Stimulated activated CD4-positive, alpha-beta T cell treated with anti-CD3 and anti-CD28 coated beads, Interleukin-1b, Interleukin-23, amount 100 ng/mL, for 48 hours (primary cell): ENCODE measurements around the gene ATXN1.
"Not testable (repeated sequence)": the region's sequence is repeated elsewhere in the genome, so short reads cannot be mapped to it uniquely, and the experiment has no call there.

Experiments
- DNase-seq: peaks from one replicate; pipeline ENCODE4 v3.0.0-alpha.2; 2020

The ATXN1 gene

DNA sequence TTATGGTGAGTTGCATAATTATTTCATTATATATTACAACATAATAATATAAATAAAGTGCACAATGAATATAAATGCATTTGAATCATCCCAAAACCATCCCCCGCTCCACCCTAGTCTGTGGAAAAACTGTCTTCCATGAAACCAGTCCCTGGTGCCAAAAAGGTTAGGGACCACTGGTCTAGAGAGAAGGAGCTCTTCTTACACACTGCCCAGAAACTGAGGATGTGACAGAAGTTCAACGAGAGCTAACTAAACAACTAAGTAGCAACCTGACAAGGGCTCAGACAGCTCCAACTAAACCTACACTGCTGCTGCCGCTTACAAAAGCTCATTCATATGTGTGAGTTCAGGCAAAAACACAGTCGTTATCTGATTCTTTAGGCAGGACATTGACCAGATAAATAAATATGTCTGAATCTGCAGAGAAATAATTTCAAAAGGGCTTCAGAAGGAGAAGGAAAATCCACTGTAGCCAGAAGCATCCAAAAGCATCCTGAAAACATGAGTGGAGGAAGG is 125.9 kb downstream of the ATXN1 start:
- no peak for DNase-seq

GRCh38 chr6:16634855-16635254 is 126.4 kb downstream of the ATXN1 start:
- no peak for DNase-seq

DNA sequence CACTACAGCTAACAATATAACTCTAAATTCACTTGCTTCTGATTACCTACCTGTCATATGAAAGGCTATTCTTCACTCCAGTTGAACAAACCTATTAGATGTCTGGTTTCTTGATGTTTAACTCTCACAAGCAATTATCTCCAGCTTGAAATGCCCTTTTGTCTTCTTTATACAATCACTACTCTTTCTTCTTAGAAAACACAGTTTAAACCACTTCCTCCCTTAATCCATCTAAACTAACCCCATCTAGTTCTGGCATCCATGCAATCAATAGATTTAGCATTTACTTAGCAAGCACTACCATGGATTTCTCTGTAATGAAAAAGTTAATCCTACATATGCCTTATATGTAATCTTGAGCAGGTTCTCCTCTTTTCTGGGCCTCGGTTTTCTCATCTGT is 127.3 kb downstream of the ATXN1 start:
- DNase-seq = no peak

DNA sequence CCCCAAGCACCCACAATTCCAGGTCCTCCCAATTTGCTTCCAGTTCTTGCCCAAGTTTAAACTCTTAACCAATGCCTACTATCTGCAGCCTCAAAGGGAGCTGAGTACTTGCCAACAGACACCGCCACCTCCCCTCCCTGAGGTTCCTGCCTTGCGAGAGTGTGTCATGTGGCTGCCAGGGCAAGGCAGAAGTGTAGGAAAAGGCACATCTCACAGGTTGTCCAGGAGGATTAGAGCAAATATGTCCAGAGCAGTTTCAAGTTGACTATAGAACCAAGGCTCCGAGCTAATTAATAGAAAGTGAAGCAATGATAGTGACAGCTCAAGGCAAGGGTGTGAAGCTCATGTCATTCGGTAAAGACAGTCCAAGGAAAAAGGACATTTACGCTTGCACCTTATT is 127.8 kb downstream of the ATXN1 start:
- DNase-seq = no peak

DNA sequence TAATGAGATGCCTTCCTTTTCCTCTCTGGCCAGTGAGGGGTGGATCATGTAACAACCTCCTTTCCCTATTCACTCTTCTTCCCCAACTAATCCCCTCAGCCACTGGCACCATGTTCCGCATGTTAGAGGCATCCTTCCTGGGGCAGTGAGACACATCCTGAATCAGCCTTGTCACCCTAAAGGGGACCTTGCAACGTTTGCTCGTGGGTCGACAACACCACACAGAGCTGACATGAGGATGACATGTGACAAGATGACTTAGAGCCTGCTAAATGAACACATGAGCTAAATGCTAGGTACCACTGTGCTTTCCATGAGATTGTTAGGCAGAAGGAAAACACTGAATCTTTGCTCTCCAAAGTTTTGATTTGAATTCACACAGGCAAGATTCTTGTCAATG is 129.2 kb downstream of the ATXN1 start:
- DNase-seq = no peak

DNA sequence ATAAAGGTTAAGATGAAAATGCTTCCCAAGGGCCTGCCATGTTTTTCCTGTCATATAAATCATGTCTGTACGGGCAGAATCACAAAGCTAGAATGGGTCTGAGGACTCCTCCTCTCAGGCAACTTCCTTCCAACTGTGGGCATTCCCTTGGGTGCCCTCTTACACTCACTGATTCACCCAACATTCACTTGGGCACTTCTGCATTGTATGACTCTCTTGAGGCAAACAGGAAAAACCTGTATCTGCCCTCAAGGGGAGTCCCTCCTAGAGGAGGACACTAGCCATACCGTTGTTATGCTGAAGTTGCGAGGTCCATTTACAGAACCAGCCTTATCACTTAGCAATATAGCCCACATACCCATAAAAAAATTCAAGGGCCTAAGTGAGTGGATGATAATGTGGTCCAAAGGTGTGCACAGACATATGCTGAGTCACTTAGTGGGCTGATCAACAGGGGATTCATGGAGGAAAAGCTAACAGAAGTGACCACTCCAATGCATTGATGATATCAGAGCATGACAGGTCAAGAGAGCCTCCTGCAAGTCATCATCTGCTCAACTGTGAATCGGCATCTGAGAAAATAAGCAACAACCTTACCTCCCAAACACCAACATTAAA is 131.1 kb downstream of the ATXN1 start:
- no peak for DNase-seq

DNA sequence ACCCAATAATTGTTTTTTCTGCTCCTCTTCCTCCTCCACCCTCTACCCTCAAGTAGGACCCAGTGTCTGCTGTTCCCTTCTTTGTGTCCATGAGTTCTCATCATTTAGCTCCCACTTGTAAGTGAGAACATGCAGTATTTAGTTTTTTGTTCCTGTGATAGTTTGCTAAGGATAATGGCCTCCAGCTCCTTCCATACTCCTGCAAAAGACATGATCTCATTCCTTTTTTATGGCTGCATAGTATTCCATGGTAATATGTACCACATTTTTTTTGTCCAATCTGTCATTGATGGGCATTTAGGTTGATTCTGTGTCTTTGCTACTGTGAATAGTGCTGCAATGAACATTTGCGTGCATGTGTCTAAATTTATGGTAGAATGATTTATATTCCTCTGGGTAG is 132.7 kb downstream of the ATXN1 start:
- not testable (repeated sequence) for DNase-seq

DNA sequence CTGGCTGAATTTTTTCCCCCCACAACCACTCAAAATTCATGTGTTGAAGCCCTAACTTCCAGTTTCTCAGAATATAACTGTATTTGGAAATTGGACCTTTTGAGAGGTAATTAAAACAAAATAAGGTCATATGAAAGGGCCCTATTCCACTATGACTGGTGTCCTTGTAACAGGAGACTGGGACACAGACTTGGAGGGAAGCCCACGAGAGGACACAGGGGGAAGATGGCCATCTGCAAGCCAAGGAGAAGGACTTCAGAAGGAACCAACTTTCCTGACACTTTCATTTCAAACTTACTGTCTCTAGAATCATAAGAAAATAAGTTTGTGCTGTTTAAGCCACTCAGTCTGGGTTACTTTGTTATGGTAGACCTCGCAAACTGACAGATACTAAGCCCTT is 134.6 kb downstream of the ATXN1 start:
- DNase-seq = no peak

DNA sequence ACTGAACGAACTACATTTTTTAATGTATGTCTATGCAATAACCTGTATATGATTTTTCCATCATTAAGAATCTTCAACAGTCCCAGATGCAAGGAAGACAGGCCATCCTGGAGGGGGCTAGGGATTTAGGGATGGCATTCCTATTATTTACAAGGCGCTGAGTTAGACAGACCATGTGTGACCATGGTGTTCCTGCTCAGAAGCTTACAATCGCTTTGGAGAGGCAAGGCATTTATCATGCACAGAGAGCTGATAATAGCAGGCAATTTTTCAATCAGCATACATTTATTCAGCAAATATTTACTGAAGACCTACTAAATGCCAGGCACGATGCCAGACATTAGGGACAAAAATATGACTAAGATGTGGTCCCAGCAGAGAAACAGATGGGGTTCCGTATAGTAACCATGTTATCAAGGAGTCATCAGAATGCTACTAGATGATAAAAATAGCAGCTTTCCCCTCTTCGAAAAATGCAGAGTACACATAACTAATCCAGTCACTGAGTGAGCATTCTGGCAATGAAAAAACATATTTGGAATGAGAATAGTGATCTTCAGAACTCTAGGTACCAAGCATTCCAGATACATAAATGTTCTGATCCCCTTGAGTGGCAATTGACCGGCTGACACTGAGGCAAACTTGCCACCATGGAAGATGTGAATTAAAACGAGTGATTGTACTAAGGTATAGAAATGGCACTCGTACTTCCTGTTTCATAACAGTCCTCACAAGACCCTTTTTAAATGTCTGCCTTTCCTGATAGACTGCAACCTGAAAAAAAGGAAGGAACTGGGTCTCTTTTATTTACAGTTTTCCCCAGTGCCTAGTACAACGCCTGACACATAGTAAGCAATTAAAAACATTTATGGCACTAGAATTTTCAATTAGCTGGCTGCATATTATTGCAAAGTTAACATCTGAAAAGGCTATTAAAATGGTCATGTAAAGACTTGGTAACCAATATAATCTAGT is 135.7 kb downstream of the ATXN1 start:
- no peak for DNase-seq

DNA sequence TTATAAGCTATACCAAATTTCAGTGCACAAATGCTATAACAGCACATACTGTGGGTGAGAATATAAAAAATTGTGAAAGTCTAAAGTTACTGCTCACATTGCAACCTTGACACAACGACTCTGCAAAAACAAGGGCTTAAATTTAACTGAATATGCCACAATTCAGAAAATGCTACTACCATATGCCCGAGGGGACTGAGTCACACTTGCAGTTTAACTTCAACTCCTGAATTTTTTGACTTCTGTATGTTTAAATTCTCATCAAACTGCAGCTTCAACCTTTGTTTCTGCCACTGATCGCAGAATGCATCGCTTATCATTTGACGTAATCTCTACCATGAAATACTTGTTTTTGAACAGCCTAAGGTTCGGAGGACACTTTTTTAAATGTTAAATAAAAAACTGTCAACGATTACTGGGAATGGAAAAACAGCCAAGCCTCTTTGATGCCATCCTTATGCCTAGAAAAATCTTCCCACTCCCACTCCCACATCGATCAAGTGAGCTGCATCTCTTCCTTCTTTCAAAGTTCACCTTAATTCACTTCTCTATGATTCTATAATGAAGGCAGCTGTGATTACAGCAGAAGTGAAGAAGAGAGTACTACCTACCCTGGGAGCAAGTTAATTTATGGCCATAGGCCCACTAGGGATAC is 136.5 kb downstream of the ATXN1 start:
- no peak for DNase-seq

DNA sequence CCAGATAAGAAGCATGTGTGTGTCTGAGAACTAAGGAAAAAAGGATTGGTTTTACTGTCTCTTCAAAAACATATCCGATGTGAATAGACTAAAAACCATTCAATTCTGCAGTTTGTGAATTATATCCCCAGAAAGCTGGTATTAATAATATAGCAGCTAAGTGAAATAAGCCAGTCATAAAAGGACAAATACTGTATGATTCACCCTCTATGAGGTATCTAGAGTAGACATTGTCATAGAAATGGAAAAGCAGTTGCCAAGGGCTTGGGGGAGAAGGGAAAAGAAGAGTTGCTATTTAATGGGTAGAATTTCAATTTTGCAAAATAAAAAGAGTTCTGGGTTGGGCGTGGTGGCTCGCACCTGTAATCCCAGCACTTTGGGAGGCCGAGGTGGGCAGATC is 137.5 kb downstream of the ATXN1 start:
- DNase-seq = no peak

DNA sequence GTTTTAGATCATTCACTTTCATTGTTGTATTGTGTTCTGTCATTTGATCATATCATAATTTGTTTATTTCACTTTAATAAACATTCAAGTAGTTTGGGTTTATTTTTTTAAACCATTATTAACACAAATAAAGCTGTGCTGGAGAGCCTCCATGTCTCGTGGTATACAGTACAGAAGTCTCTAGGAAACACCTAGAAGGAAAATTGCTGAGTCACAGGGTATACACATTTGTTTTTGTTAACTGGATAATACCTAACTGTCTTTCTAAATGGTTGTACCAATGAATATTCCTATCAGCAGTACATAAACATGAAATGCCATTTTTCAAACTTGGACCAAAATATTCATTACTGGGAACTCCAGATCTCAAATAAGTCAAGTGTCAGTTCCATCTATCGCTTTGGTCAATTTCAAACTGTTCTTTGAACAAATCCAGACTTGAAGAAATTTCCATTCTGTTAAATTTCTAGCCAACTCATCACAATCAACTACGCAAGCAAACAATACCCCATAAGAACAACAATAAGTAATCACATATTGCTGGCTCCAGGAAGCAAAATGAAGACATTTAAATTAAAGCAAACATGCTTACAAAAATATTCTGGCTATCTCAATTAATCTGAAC is 138.1 kb downstream of the ATXN1 start:
- no peak for DNase-seq

DNA sequence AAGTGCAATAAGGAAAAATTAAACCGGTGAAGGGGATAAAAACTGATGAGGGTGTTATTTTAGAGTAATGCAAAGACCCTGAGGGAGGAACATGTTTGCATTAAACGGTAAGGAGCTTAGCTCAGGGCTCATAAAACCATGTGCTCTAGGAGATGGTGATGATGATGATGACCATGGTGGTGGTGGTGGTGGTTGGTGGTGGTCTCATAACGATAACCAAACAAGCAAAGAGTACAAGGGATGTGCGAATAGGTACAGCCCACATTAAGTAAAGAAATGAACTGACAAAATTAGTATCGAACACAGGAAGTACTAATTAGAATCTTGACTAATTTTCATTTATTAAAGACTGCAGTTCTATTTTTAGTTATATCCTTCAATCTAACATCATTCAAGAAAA is 139.1 kb downstream of the ATXN1 start:
- no peak for DNase-seq

DNA sequence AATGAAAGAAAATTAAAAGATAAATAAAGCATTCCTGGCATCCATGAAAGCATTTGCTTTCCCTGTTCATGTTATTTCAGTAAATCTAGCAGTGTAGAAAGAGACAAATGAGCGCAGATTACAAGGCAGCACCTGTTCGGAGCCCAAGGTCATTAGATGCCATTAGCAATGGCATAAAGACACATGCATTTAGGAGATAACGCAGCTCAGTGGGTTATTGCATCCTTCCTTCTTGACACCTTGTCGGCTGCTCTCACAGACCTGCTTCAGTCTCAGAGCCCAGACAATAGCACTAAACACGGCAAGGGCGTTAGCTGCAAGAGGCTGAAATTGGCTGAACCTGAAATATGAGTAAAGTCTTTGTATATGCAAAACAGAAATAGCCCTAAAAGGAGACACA is 140.3 kb downstream of the ATXN1 start:
- DNase-seq = no peak

GRCh38 chr6:16619777-16620176 is 141.5 kb downstream of the ATXN1 start:
- no peak for DNase-seq

GRCh38 chr6:16618962-16619361 is 142.3 kb downstream of the ATXN1 start:
- DNase-seq = no peak

DNA sequence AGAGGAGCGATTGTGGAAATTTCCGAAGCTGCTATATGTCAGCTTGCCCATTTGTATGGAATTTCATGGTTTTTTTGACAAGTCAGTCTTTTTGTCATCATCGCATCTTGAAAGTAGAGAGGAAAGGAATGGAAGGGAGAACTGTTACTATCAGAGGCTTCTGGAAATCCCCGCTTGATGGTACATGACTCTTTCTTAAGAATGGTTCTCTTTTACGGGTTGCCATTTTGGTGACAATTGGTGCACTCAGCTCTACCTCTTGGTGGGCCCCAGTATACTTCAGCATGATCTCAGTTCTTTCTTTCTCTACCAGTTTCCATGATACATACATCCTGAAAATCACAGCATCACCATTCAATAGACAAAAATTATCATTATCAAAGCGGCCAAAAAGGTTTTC is 146.0 kb downstream of the ATXN1 start:
- not testable (repeated sequence) for DNase-seq

DNA sequence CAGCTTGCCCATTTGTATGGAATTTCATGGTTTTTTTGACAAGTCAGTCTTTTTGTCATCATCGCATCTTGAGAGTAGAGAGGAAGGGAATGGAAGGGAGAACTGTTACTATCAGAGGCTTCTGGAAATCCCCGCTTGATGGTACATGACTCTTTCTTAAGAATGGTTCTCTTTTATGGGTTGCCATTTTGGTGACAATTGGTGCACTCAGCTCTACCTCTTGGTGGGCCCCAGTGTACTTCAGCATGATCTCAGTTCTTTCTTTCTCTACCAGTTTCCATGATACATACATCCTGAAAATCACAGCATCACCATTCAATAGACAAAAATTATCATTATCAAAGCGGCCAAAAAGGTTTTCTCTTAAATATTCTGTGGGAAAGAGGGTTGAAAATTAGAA is 147.1 kb downstream of the ATXN1 start:
- not testable (repeated sequence) for DNase-seq

DNA sequence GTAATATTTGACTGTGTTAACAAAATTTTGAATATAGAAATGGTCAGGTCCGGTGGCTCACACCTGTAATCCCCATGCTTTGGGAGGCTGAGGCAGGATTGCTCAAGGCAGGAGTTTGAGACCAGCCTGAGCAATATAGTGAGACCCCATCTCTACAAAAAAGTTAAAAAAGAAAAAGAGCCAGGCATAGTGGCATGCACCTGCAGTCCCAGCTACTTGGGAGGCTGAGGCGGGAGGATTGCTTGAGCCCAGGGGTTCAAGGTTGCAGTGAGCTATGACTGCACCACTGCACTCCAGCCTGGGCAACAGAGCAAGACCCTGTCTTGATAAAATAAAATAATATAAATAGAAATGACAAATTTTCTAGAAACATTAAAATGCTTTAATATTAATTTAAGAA is 147.8 kb downstream of the ATXN1 start:
- DNase-seq = not testable (repeated sequence)

DNA sequence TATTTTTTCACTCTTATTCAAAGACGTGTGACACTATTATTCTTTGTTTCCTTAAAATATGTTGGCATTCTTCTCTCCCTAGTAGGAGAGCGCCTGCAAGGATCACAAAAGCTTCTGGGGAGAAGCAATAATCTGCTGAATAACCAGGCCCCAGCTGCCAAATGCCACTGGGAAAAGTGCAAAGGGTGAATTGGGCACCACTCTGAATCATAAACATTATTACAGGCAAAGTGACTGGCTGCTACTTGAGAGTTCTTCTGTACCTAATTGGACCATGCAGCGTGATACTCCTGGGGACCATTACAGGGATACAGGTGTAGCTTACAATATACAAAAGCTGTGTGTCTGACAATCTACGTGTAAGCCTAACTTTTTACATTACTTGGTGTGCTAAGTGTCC is 152.8 kb downstream of the ATXN1 start:
- DNase-seq = no peak

DNA sequence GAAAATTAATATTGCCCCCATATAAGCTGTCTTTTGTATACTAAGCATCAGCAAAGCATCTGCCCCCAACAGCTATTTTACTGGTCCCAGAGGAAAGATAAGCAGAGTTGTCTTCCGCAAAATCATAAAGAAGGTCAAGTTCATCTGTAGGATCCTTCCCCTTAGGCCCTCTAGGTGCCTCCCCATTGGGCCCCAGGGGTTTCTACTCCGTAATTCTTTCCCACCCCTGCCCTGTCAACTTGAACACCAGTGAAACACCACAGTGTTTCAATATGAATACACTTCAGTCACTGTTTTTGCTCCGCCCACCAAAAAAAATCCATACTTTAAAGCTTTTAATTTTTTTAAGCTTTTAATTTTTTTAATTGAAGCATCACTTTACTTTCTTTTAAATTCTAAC is 159.2 kb downstream of the ATXN1 start:
- DNase-seq = peak; percentile 69

DNA sequence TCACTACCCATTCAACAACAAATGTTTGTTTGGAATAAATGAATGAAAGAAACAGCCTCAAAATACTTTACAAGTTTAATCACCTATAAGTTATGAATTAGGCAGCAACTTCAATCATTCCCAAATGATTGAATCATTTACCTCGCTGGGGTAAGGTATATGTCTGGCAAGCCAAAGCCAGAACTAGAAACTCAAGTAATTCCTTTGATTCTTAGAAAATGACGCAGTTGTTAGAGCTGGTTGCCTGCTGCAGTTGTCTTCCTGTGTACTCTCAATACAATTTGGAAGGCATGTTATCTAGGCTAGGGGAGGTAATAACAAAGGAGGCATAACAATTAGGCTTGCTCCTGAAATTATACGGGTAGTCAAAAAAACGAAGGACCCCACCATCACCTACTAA is 160.6 kb downstream of the ATXN1 start:
- no peak for DNase-seq

DNA sequence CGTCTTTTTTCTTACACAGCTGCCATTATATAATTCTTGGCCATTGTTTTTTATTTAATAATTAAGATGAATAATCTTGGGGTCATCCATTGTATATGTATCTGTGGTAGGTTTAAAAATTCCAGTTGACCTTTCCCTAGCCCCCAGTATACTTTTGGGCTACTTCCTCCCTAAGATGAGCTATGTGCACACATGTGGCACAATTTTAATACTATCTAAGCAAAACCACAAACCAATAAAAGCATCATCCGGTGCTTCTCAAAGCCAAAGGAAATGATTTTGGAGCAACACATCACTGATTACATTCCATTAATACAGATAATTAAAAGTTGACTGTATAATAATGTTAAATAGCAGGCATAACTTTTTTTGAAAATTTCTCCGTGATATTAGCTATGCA is 161.2 kb downstream of the ATXN1 start:
- no peak for DNase-seq
